GM12872 (cell line): Measurements from ENCODE around the gene WDR82.

Source experiments
- CTCF ChIP-seq: IDR thresholded peaks from 3 replicates; pipeline ENCODE4 v1.5.1; 2011; ENCODE audit warnings: low read depth, mild to moderate bottlenecking, low read length, moderate library complexity; ENCODE audit not compliant: insufficient read depth

The WDR82 gene

GRCh38 chr3:52281981-52282801, 3.7 kb upstream of the WDR82 start:
- no peak for TF ChIP-seq CTCF

- TF ChIP-seq CTCF: no peak
Measured at GRCh38 chr3:52280050-52280461, 1.6 kb upstream of the WDR82 start.

GRCh38 chr3:52279596-52279995, 1.1 kb upstream of the WDR82 start:
- no peak for TF ChIP-seq CTCF

- peak; percentile 50 for TF ChIP-seq CTCF
Measured at GRCh38 chr3:52277972-52278509, 408 bp downstream of the WDR82 start.

GRCh38 chr3:52277071-52277964, 1.1 kb downstream of the WDR82 start:
- no peak for TF ChIP-seq CTCF

- no peak for TF ChIP-seq CTCF
Measured at GRCh38 chr3:52272831-52273230, 5.6 kb downstream of the WDR82 start.

GRCh38 chr3:52270252-52270754, 8.1 kb downstream of the WDR82 start:
- TF ChIP-seq CTCF: no peak
